Transverse colon (tissue), 4 donors: ENCODE measurements around the gene HSPB7. TPM values are rescaled to one million over a fixed set of nuclear protein-coding genes. Genes with fewer than 3 reads are reported as not detected.

Experiments used
- DNase-seq: peaks from one replicate; pipeline ENCODE4 v3.0.0-alpha.2; 2019
- H3K27ac ChIP-seq, 4 donors: fragments of 200-600 bp; sonication (generic); 2 replicates each; pipeline ENCODE4 v1.5.1; 2016 to 2018; ENCODE audit warnings: inconsistent platforms in 4 of 4
- H3K27me3 ChIP-seq: fragments of 200-600 bp; sonication (generic); 2 replicates; pipeline ENCODE4 v1.5.1; 2017; ENCODE audit warnings: inconsistent platforms
- H3K36me3 ChIP-seq, 4 donors: fragments of 200-600 bp; sonication (generic); 2 replicates each; pipeline ENCODE4 v1.5.1; 2017 to 2019; ENCODE audit warnings: inconsistent platforms in 4 of 4
- H3K4me1 ChIP-seq, 4 donors: fragments of 200-600 bp; sonication (generic); 2 replicates each; pipeline ENCODE4 v1.5.1; 2017 to 2020; ENCODE audit warnings: inconsistent platforms in 4 of 4
- H3K4me3 ChIP-seq, 4 donors: fragments of 200-600 bp; sonication (generic); 1 replicate in 1 of 4; 2 replicates in 3 of 4; pipeline versions ENCODE4 v1.5.1 to v1.6.1; 2017 to 2019; ENCODE audit warnings: inconsistent platforms in 4 of 4
- H3K9me3 ChIP-seq, 2 donors: fragments of 200-600 bp; sonication (generic); 2 replicates each; pipeline ENCODE4 v1.5.1; 2017 to 2019; ENCODE audit warnings: inconsistent platforms in 2 of 2
- EP300 ChIP-seq: sonication (generic); formaldehyde crosslinking; IDR thresholded peaks from one replicate; pipeline ENCODE4 v1.6.1; 2017; ENCODE audit warnings: antibody characterized with exemption, low read depth
- POLR2A ChIP-seq: fragments of 450-650 bp; IDR thresholded peaks from one replicate; pipeline ENCODE4 v1.6.1; 2016; ENCODE audit warnings: antibody characterized with exemption, mild to moderate bottlenecking, moderate library complexity
- POLR2AphosphoS5 ChIP-seq, 3 donors: sonication (generic); formaldehyde crosslinking; IDR thresholded peaks; one replicate each; pipeline ENCODE4 v1.6.1; 2016; ENCODE audit warnings: antibody characterized with exemption in 3 of 3
- WGBS, 2 donors: methylation state at CpG; one replicate each; pipeline ENCODE4 v1.1.5; 2018; ENCODE audit warnings: low coverage in 1 of 2; 5-methylcytosine and 5-hydroxymethylcytosine counted together
- in situ Hi-C, 4 donors: fragments of 200-750 bp; cut with MboI; loops; one replicate each; pipeline versions ENCODE4 v1.15.0 to v1.15.1; 2017; ENCODE audit warnings: low sequenced_read_pairs in 3 of 4, low pct_ligation_motif_present in 1 of 4, low pct_unique_long_range_greater_than_20kb in 1 of 4
- intact Hi-C: fragments of 100-400 bp; cut with DNase I; formaldehyde crosslinking; loops from one replicate; pipeline ENCODE4 v1.15.1; 2023; ENCODE audit warnings: low total_unique reads
- total RNA-seq, 4 donors: library from RNA; depleted of rRNA; stranded (reverse); fragments of >200 nt; gene quantifications; one replicate each; pipeline ENCODE4 v1.1.0, GENCODE V29; 2016
- TF ChIP-seq, protein P1 (sequence below), 5 experiments: fragments of 200-600 bp in 3 of 5; fragments of 450-650 bp in 2 of 5; sonication (generic) in 3 of 5; IDR thresholded peaks; 1 replicate in 2 of 5; 2 replicates in 3 of 5; pipeline ENCODE4 v1.5.1; 2016 to 2017; ENCODE audit warnings: antibody characterized with exemption in 5 of 5, inconsistent platforms in 3 of 5, mild to moderate bottlenecking in 2 of 5, moderate library complexity in 1 of 5

The HSPB7 gene
- 10 to 100 TPM in 2 of 4 donors, 1 to 10 TPM in 2; 6.0 to 63.1 (median 9.2) TPM for total RNA-seq

DNA sequence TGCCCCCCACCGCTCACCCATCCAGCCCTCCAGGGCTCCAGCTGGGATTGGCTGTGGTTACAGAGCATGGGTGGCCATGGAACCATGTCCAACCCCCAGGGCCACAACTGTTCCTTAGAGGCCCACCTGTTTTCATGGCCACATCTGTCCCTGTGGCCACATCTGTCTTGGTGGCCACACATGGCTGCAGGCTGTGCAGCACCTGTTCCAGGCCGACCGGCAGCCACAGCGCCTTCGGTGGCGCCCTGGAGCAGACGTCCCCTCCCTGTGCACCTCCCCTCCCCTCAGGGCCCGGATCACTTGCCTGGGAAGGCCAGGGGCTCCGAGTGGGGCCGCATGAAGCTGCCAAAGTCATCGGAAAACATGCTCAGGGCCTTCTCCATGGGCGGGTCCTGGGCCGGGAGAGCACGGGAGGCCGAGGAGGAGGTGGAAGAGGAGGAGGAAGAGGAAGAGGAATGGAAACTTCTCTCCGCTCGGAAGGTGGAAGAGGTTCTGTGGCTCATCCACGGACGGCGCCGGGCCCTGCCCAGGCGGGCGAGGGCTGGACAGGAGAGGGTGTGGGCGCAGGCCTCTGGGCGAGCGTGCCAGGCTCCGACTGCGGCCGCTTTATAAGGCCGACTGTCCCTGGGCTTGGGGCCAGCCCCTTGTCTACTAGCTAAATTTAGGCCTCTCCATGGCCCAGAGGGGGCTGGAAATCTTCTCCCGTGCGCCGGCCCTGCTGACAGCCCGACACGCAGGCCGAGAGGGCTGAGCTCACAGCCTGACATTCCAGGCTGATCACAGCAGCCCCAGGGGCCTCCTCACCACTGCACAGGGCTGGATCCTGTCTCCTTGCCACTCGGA is at the start of gene HSPB7:
HSPB7 (minus strand) TSS at position 583 of the 843 bp plus-strand sequence; CDS start at position 503, 80 bp downstream.
- intact Hi-C loops: no loop called here
- peak within 1 kb of the TSS; percentile 2 to 32 (median 20) for H3K4me3 ChIP-seq
- peak; percentile 21 for TF ChIP-seq EP300
- TF ChIP-seq, protein P1, sequence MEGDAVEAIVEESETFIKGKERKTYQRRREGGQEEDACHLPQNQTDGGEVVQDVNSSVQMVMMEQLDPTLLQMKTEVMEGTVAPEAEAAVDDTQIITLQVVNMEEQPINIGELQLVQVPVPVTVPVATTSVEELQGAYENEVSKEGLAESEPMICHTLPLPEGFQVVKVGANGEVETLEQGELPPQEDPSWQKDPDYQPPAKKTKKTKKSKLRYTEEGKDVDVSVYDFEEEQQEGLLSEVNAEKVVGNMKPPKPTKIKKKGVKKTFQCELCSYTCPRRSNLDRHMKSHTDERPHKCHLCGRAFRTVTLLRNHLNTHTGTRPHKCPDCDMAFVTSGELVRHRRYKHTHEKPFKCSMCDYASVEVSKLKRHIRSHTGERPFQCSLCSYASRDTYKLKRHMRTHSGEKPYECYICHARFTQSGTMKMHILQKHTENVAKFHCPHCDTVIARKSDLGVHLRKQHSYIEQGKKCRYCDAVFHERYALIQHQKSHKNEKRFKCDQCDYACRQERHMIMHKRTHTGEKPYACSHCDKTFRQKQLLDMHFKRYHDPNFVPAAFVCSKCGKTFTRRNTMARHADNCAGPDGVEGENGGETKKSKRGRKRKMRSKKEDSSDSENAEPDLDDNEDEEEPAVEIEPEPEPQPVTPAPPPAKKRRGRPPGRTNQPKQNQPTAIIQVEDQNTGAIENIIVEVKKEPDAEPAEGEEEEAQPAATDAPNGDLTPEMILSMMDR (IDR thresholded peaks at IDR 0.05): no peak
- peak; percentile 59 for TF ChIP-seq POLR2A
- TF ChIP-seq POLR2AphosphoS5 (IDR thresholded peaks at IDR 0.05): peak; percentile 82 to 87 (median 83)
- H3K36me3 ChIP-seq: no peaks in the 10 kb centered on the region
- H3K27me3 ChIP-seq: no peaks in the 10 kb centered on the region
- 43% methylated on average over 37 of the region's 37 CpGs; no CpG with 5 or more reads in 1 of the 2 donors for WGBS, 2 donors
- peaks cover 28 to 44% (median 44%) of the 10 kb centered on the region in 4 donors for H3K4me1 ChIP-seq
- in situ Hi-C loops: no loop called here
- H3K9me3 ChIP-seq: no peaks in the 10 kb centered on the region
- peak; percentile 69 for DNase-seq
- peak within 1 kb of the TSS; percentile 83 to 92 (median 87) for H3K27ac ChIP-seq

DNA sequence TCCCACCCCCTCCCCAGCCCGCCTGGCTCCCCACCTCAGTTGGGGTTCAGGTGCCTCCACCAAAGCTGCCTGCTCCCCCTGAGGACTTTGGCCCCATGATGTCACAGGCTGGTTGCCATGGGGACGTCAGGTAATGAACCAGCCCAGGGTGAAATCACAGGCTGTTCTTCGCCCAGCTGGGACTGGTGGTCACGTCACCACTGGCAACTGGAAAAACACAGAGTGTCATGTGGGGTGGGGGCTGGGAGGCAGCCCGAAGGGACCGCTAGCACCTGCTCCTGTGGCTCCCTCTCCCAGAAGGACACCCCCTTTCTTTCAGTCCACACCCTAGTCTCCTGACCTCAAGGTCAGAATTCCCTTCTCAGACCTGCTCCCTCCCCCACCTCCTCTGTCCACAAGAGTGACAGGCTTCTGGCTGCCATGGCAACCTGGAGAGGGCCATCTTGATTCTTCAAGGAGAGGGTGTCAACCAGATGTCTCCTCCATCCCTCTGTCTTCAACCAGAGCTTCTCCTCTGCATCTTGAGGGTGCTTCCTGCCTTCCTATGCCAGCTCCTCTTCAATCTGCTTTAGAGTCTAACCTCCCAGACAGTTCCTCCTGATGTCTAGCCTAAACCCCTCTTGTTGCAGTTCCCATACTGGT is 49.4 kb upstream of the HSPB7 start:
- Histone ChIP-seq H3K9me3 (no peaks in the 10 kb centered on the region), H3K4me3 (no peak overlapping the region), H3K27me3 (no peaks in the 10 kb centered on the region), H3K4me1 (peaks cover 0 to 3% (median 0%) of the 10 kb centered on the region in 4 donors), H3K27ac (no peak overlapping the region), H3K36me3 (no peaks in the 10 kb centered on the region)
- in situ Hi-C loops (no loop called here), intact Hi-C loops (no loop called here)
- 21% methylated on average over 6 of the region's 6 CpGs; no CpG with 5 or more reads in 1 of the 2 donors for WGBS, 2 donors
- peak; percentile 49 for DNase-seq
- TF ChIP-seq EP300 (no peak), POLR2AphosphoS5 (IDR thresholded peaks at IDR 0.05) (no peak), POLR2A (no peak)
- TF ChIP-seq, protein P1 (IDR thresholded peaks at IDR 0.05): no peak

DNA sequence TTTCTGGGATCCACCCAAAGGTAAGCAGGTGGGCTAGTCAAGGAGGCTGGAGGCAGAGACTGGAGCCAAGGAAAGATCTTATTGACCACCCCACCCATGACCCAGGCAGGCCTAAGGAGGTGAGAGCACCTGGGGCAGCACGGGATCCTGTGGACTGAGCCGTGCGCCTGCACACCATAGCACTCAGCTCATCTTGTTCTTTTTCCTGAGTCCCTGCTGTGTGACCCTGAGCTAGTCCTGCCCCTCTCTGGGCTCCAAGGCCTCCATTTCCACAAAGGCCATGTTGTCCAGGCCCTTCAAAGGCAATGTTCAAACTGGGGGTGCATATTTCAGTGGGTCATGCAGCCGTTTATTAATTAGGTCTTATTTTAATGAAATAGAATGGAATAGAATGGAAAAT is 48.4 kb upstream of the HSPB7 start:
- Histone ChIP-seq H3K9me3 (no peaks in the 10 kb centered on the region), H3K27me3 (no peaks in the 10 kb centered on the region), H3K36me3 (no peaks in the 10 kb centered on the region), H3K4me3 (no peak overlapping the region), H3K4me1 (peaks cover 0 to 3% (median 0%) of the 10 kb centered on the region in 4 donors), H3K27ac (no peak overlapping the region)
- DNase-seq: no peak
- TF ChIP-seq POLR2A (no peak), EP300 (no peak), POLR2AphosphoS5 (IDR thresholded peaks at IDR 0.05) (no peak)
- TF ChIP-seq, protein P1 (IDR thresholded peaks at IDR 0.05): no peak
- intact Hi-C loops (no loop called here), in situ Hi-C loops (no loop called here)
- 80 to 86% methylated on average over 1 to 4 of the region's 4 CpGs for whole genome bisulfite sequencing, 2 donors

DNA sequence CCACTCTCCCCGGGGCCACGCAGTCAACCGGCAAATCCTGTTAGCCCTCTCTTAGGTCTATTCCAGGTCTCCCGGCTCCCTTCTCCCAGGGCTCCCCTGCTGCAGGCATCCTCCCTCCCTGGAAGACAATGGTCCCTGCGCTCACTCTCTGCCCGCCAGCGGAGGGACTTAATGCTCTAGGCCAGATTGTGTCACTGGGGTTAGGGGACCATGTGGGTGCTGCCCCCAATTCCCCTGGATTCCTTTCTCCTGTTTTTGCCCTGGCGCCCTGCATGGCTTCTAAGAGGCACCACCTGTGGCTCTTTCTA is 47.4 kb upstream of the HSPB7 start:
- TF ChIP-seq, protein P1 (IDR thresholded peaks at IDR 0.05): no peak
- TF ChIP-seq EP300 (no peak), POLR2A (no peak), POLR2AphosphoS5 (IDR thresholded peaks at IDR 0.05) (no peak)
- Histone ChIP-seq H3K9me3 (no peaks in the 10 kb centered on the region), H3K4me1 (peaks cover 0 to 3% (median 0%) of the 10 kb centered on the region in 4 donors), H3K27ac (no peak overlapping the region), H3K36me3 (no peaks in the 10 kb centered on the region), H3K4me3 (no peak overlapping the region), H3K27me3 (no peaks in the 10 kb centered on the region)
- in situ Hi-C loops (no loop called here), intact Hi-C loops (no loop called here)
- WGBS, 2 donors: 85% methylated on average over 8 of the region's 8 CpGs; no CpG with 5 or more reads in 1 of the 2 donors
- DNase-seq: no peak
